ENCODE data around the gene ZGLP1. TPM values are rescaled to one million over a fixed set of nuclear protein-coding genes. Genes with fewer than 3 reads are reported as not detected.
A peak's percentile ranks its signal among the peaks of the same experiment; 100 is the strongest.

The ZGLP1 gene
- total RNA-seq, 4 donors from 2014 or later: 0.58 to 1.2 (median 1.2) TPM

DNA sequence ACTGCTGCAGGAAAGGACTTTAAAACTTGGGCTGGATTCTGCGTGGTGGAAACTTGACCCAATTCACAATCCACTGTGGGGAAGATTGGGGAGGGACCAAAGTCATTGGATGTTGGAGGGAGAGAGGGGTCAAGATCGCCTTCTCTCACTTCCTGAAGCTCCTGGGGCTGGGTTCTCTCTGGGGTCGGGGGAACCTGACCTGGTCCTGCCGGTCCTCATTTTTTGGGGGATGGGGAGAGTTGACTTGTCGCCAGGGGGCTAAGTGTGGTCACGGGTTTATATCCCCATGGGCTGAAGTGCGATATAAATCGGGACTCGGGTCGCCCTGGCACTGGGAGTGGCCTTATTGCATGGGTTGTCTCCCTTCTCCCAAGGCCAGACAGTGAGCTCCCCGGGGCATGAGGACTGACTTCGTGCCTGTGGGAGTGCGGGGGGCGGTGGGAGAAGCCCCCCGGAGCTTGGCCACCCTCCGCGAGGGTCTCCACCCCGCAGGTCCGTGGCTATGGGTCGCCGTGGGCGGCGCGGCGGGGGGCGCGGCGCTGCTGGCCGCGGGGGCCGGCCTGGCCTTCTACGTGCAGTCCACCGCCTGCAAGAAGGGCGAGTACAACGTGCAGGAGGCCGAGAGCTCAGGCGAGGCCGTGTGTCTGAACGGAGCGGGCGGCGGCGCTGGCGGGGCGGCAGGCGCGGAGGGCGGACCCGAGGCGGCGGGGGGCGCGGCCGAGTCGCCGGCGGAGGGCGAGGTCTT, 13.6 kb downstream of the ZGLP1 start:
- peak overlapping the region; percentile 25 to 47 (median 34) for H3K4me3 ChIP-seq
- TF ChIP-seq POLR2A (IDR thresholded peaks at IDR 0.05; ENCODE audit: low read depth): no peak
- TF ChIP-seq EP300 (IDR thresholded peaks at IDR 0.05): no peak
- no peak for TF ChIP-seq CTCF (IDR thresholded peaks at IDR 0.05)
- WGBS: 9% methylated on average over 15 of the region's 58 CpGs

GRCh38 chr19:10295305-10295846, 14.2 kb downstream of the ZGLP1 start:
- Histone ChIP-seq H3K36me3 (no peaks in the 10 kb centered on the region), H3K27me3 (peaks cover 16 to 99% (median 66%) of the 10 kb centered on the region in 4 donors), H3K4me1 (peaks cover 31 to 60% (median 55%) of the 10 kb centered on the region in 4 donors), H3K27ac (replicated peaks in 1 of 4) (no peak overlapping the region), H3K4me3 (peak overlapping the region; percentile 25 to 47 (median 34)), H3K9me3 (no peaks in the 10 kb centered on the region)
- no peak for DNase-seq (ENCODE audit: extremely low spot score)
- TF ChIP-seq CTCF (IDR thresholded peaks at IDR 0.05): no peak
- TF ChIP-seq POLR2A (IDR thresholded peaks at IDR 0.05; ENCODE audit: low read depth): no peak
- TF ChIP-seq EP300 (IDR thresholded peaks at IDR 0.05): no peak
- TF ChIP-seq POLR2AphosphoS5 (IDR thresholded peaks at IDR 0.05): no peak
- WGBS: under 1% methylated on average over 29 of the region's 48 CpGs
- intact Hi-C loops (cut with DNase I): no loop called here

More for the DNA sequence above, 13.6 kb downstream of the ZGLP1 start:
- Histone ChIP-seq H3K4me1 (peaks cover 24 to 53% (median 49%) of the 10 kb centered on the region in 4 donors), H3K9me3 (no peaks in the 10 kb centered on the region), H3K27me3 (peaks cover 12 to 93% (median 60%) of the 10 kb centered on the region in 4 donors), H3K36me3 (no peaks in the 10 kb centered on the region), H3K27ac (replicated peaks in 1 of 4) (no peak overlapping the region)
- intact Hi-C loops (cut with DNase I): no loop called here
- DNase-seq (ENCODE audit: extremely low spot score): no peak

GRCh38 chr19:10294368-10294697, 15.3 kb downstream of the ZGLP1 start:
- intact Hi-C loops (cut with DNase I): no loop called here
- Histone ChIP-seq H3K4me1 (peaks cover 41 to 70% (median 65%) of the 10 kb centered on the region in 4 donors), H3K9me3 (no peaks in the 10 kb centered on the region), H3K27ac (replicated peaks in 1 of 4) (no peak overlapping the region), H3K36me3 (no peaks in the 10 kb centered on the region), H3K27me3 (peaks cover 16 to 99% (median 76%) of the 10 kb centered on the region in 4 donors), H3K4me3 (no peak overlapping the region)
- 25% methylated on average over 11 of the region's 25 CpGs for WGBS
- TF ChIP-seq CTCF (IDR thresholded peaks at IDR 0.05) (no peak), POLR2A (IDR thresholded peaks at IDR 0.05; ENCODE audit: low read depth) (no peak), EP300 (IDR thresholded peaks at IDR 0.05) (no peak)
- DNase-seq (ENCODE audit: extremely low spot score): no peak

DNA sequence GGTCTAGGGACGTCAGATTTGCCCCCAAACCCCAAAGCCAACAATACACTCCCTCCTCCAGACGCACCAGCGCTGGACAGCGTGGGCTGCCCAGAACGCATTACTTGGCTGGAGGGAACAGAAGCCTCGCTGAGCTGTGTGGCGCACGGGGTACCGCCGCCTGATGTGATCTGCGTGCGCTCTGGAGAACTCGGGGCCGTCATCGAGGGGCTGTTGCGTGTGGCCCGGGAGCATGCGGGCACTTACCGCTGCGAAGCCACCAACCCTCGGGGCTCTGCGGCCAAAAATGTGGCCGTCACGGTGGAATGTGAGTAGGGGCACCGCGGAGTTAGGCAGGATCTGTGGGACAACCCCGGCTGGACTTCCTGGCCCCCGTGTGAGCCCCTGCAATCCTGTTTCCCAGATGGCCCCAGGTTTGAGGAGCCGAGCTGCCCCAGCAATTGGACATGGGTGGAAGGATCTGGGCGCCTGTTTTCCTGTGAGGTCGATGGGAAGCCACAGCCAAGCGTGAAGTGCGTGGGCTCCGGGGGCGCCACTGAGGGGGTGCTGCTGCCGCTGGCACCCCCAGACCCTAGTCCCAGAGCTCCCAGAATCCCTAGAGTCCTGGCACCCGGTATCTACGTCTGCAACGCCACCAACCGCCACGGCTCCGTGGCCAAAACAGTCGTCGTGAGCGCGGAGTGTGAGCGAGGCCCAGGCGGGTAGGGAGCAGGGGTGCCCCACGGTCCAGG, 15.8 kb downstream of the ZGLP1 start:
- H3K27me3 ChIP-seq: peaks cover 16 to 100% (median 82%) of the 10 kb centered on the region in 4 donors
- H3K4me1 ChIP-seq: peaks cover 46 to 75% (median 71%) of the 10 kb centered on the region in 4 donors
- WGBS: 32% methylated on average over 33 of the region's 49 CpGs
- no peak for DNase-seq (ENCODE audit: extremely low spot score)
- no peak for TF ChIP-seq EP300 (IDR thresholded peaks at IDR 0.05)
- TF ChIP-seq POLR2AphosphoS5 (IDR thresholded peaks at IDR 0.05): no peak
- TF ChIP-seq POLR2A (IDR thresholded peaks at IDR 0.05; ENCODE audit: low read depth): no peak
- no peak for TF ChIP-seq CTCF (IDR thresholded peaks at IDR 0.05)
- intact Hi-C loops (cut with DNase I): no loop called here
- H3K36me3 ChIP-seq: no peaks in the 10 kb centered on the region
- H3K4me3 ChIP-seq: no peak overlapping the region
- H3K27ac ChIP-seq (replicated peaks in 1 of 4): no peak overlapping the region
- H3K9me3 ChIP-seq: no peaks in the 10 kb centered on the region

Data from esophagus muscularis mucosa (tissue), 4 donors.